GM19395 (cell line): ENCODE measurements around the gene RPUSD2.
A peak's percentile ranks its signal among the peaks of the same experiment; 100 is the strongest.

Source experiments
- ATAC-seq: cut with Tn5 transposase; IDR thresholded peaks from one replicate; pipeline ENCODE4 v1.9.1; 2021; ENCODE audit warnings: mild to moderate bottlenecking, moderate library complexity; ENCODE audit not compliant: unreplicated experiment

Gene RPUSD2, protein sequence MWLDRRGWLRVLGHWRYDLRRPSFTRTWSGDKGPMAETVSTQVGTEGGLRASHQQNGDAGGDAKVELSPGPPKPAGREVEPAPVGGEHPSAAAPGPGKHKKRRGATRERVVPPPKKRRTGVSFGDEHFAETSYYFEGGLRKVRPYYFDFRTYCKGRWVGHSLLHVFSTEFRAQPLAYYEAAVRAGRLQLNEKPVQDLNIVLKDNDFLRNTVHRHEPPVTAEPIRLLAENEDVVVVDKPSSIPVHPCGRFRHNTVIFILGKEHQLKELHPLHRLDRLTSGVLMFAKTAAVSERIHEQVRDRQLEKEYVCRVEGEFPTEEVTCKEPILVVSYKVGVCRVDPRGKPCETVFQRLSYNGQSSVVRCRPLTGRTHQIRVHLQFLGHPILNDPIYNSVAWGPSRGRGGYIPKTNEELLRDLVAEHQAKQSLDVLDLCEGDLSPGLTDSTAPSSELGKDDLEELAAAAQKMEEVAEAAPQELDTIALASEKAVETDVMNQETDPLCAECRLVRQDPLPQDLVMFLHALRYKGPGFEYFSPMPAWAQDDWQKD

DNA sequence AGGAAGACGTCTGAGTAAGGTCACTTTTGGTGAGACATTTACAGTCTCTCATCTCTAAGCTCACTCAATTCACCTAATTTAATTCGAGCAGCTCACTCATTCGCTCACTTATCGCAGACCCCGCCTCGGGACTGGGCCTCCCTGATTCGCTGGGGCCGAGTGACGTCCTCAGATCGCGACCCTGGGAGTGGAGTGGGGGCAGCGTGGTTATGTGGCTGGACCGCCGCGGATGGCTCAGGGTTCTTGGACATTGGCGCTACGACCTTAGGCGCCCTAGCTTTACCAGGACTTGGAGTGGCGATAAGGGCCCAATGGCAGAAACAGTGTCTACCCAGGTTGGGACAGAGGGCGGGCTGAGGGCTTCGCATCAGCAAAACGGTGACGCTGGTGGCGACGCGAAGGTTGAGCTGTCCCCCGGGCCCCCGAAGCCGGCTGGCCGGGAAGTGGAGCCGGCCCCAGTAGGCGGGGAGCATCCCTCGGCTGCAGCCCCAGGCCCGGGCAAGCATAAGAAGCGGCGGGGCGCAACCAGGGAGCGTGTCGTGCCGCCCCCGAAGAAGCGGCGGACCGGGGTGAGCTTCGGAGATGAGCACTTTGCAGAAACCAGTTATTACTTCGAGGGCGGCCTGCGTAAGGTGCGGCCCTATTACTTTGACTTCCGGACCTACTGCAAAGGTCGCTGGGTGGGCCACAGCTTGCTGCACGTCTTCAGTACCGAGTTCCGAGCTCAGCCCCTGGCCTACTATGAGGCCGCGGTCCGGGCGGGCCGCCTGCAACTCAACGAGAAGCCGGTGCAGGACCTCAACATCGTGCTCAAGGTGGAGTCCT, at the start of gene RPUSD2:
TSS of gene RPUSD2 (plus strand) at position 171 of the 825 bp plus-strand sequence. CDS start at position 210, 39 bp downstream.
- ATAC-seq = peak; percentile 58

DNA sequence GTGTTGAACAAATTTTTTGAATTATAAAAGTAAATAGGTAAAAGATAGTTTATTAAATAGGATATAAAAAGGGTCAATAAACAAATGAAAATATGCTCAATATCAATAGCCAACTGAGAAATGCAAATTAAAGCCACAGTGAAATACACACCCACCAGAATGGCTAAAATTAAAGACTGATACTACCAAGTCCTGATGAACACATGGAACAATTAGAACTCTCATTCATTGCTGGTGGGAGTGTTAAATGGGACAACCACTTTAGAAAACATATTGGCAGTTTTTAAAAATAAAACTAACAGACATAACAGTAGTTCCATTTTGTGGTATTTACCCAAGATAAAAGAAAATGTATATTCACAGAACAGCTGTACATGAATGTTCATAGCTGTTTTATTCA, 45.5 kb upstream of the RPUSD2 start:
- no peak for ATAC-seq

DNA sequence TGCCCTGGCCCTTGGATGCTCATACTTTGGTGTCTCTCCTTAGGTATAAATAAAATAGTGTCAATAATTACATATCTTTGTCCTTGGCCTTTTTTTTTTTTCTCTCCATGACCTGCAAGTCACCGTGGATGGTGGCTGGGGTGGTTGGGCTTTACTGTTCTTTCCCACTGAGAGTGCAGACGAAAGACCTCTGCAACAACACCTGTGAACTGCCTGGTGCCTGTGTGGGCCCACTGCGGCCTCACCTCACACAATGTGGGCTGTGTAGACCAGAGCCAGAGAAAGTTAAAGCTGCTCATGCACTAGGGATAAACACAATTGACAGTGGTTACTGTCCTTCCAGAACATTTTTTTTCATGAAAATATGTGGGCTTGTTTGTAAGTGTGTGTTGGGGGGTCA, 43.2 kb upstream of the RPUSD2 start:
- no peak for ATAC-seq

DNA sequence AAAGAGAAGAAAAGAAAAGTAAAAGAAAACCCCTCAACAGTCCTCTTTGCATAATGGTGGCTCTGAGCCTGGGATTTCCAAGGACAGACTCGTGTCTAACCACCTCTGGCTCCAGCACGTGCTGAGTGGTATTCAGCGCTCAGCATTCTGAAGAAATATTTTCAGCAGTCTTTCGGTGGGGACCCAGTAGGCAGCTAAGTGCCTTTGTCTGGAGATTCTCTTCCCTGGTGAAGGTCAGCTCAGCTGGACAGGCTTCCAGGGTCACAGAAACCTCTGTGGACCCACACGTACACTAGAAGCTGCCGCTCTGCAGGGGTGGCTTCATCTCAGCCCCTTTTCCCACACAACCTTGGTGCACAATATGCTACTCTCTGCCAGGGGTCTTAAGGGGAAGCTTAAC, 40.3 kb upstream of the RPUSD2 start:
- no peak for ATAC-seq

DNA sequence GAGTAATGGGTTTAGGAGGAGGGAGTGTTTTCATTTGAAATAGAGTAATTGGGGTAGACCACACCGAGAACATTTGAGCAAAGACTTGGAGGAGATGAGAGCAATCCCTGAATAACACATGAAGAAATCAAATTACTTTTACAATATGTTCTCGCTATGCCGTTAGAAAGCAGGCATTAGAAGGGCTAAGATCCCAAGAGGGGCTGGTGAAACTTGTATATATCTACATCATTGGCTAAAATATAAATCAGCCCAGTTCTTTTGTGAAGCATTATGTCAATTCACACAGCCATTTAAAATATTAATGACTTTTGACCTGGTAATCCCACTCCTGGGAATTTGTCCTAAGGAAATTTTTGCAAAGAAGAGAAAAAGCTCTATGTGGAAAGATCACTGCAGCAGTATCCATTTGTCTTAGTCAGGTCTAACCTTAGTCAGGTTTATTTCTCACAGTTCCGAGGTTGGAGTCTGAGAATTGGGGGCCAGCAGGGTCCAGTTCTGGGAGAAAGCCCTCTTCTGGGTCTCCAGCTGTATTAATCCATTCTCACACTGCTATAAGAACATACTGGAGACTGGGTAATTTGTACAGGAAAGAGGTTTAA, 35.2 kb upstream of the RPUSD2 start:
- no peak for ATAC-seq

DNA sequence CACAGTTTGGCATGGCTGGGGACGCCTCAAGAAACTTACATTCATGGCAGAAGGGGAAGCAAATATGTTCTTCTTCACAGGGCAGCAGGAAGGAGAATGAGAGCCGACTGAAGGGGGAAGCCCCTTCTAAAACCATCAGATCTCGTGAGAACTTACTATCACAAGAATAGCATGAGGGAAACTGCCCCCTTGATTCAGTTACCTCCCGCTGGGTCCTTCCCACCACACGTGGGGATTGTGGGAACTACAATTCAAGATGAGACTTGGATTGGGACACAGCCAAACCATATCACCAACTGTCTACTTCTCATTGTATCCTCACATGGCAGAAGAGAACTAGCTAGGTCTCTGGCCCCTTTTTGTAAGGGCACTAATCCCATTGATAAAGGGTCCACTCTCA, 34.7 kb upstream of the RPUSD2 start:
- ATAC-seq = no peak

DNA sequence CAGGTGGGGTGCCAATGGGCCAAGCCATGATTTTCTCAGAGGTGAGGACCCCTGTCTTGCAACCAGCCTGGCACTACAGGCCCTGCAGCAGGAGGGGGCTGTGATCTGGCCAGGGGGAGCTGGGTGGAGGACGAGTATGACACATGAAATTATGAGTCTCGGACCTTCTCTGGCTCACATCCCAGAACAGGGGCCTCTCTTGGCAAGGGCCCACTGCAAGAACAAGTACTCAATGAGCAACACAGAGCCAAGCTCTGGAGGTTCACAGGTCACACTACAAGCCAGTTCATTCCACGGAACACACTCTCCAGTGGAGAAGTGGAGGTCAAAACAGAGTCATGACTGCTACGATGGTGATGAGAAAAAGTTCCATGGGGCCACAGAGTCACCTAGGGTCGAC, 32.6 kb upstream of the RPUSD2 start:
- no peak for ATAC-seq

DNA sequence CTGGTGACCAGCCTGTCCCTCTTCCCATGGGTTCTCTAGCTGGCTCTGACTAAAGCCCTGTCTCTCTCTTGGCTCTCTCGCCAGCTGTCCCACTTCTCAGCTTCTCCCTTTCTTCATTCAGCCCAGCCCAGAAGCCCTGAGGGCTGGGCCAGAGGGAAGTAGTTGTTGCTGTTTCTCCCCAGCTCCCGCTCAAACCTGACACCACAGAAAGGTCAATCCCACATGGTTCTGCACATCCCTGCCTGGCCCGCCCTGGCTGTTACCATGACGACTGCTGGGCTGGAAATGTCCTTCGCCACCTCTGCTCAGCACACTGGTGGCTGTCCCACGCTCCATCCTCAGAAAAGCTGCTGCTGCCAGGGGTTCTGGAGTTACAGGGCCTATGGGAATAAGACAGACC, 30.1 kb upstream of the RPUSD2 start:
- ATAC-seq = no peak

DNA sequence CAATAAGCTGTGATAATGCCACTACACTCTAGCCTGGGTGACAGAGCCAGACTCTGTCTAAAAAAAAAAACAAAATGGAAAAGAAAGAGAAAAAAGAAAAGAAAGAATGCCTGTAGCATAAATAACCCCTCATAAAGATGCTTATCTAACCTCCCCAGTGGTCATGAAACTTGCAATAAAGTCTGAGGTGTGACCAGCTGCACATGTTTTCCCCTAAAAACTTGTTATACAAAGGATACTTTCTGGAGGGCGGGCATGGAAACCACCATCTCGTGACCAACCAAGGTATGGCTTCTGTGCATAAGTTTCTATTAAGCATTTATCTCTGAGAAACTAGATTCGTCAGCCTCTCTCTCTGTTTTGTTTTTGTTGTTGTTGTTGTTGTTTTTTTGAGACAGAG, 26.0 kb upstream of the RPUSD2 start:
- no peak for ATAC-seq

DNA sequence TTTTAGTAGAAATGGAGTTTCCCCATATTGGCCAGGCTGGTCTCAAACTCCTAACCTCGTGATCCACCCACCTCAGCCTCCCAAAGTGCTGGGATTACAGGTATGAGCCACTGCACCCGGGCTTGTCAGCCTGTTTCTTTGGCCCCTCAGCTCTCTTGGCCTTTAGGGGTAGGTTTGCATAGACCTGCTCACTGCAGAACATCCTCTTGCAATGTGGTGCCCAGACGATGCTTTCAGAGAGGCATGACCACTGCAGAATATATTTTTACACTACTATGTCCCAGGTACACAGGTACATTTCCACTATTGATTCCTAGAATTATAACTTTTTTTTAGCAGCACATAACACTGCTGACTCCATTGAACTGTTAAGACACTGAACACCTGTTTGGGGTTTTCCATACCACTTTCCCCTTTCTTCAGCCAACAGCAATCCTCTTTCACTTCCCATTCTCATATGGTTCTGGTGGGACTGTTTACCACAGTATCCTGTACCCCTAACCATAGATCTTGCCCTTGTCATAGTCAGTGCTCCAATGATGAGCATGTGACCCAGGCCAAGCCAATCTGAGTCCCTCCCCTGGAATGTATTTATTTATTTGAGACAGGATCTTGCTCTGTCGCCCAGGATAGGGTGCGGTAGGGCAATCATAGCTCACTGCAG, 25.3 kb upstream of the RPUSD2 start:
- peak; percentile 70 for ATAC-seq

DNA sequence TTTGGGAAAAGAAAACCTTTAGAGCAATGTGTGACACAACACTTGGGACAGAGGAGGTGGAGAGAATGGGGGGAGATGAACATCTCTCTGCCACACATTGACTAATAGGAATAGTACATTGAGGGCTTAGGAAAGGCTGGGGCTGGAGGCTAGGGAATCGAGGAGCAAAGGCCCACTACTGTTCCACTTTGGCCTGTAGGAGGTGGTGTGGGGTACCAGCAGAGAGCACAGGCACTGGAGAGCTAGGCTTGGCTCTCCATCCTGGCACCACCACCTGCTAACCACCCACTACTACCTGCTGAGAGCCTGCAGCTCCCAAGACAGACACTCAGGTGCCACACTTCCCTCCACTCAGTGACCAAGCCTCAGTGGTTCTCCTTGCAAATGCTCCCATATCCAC, 23.6 kb upstream of the RPUSD2 start:
- ATAC-seq = no peak

DNA sequence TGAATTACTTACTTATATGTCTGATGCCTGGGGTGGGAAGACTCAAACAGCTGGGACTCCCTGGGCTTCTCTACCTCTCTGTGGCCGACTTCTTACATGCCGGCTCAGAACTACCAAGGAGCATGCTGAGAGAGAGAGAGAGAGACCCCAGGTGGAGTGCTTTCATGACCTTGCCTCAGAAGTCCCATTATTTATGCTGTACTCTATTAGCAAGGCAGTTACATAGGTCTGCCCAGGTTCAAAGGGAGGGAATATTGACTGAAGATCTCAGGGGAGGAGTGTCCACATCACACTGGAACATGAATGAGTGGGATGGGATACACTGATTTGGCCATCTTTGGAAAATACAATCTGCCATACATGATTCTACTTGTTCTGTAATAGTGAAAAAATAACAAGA, 20.5 kb upstream of the RPUSD2 start:
- no peak for ATAC-seq

DNA sequence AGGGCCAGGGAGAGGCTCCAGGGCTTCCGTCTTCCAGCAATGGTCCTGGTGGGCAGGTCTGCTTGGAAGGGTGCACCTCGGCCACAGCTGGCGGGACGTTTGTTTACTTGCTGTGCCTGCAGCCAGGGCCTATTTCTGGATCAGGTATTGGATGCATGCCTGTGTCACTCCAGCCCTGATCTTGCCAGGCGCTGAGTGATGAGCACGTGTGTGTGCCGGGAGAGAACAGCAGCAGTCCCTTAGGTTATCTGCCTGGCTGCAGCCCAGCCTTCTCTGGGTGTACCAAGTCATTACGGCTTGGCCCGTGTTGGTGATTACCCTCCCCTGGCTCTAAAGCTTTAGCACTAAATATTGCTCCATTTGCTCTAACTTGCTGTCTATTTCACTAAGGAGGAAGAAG, 19.2 kb upstream of the RPUSD2 start:
- peak; percentile 16 for ATAC-seq

DNA sequence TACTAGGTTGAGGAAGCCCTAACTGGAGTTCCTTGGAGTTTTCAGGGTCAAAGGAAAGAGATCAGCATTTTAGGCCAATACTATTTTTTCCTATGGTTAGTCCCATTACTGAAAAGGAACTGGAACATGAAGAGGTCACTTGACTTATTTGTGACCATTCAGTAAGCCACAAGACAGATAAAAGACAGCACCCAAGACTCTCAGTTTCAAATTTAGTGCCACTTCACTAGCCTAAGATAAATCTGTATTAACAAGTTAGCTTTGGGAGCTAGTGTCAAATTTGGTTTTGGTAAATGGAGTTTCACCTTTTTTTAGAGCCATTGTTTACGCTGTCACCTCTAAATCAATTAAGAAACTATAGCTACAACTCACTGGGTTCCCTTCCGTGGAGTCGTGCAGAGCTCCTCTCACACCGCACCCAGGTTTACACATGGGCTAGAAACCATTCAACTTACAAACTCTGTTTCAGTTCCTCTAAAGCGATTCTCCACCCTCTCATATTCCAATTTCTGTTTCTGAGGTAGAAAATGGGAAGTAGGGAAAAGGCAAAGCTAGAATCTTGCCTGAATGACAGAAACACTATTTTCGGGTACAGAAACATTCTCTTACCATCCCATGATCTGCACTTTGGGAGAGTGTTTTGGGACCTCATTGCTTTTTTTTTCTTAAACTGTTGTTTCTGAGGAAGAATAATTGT, 18.6 kb upstream of the RPUSD2 start:
- peak; percentile 67 for ATAC-seq

DNA sequence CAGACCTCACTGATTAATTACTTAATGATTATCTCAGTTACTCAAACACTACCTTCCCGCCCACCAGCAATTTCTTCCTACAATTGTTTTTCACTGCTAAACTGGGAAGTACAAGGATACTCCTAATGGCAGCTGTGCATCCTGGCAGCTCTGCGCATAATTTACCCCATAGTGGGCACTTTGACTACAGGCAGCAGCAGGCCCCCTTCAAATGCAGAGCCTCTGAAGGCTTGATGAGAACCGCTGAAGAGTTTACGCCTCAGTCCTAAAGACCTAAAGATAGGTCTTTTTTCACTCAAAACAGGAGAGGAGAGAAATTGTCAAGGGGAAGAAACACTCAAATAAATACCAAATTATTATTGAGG, 15.0 kb upstream of the RPUSD2 start:
- no peak for ATAC-seq

DNA sequence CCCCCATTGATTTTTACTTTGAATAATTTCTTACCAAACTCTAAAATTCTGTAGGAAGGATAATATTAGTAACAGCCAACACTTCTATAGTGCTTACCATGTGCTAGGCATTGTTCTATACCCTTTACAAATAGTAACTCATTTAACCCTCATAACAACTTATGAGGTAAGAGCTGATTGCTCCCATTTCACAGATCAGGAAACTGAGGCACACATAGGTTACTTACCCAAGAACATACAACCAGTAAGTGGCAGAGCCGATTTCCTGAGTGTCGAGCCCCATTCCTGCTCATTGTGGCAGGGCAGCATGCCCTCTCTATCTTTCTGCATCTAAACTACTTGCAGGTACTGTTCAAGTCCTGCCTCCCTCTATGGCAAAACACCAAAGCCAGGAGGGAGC, 13.2 kb upstream of the RPUSD2 start:
- ATAC-seq = no peak

DNA sequence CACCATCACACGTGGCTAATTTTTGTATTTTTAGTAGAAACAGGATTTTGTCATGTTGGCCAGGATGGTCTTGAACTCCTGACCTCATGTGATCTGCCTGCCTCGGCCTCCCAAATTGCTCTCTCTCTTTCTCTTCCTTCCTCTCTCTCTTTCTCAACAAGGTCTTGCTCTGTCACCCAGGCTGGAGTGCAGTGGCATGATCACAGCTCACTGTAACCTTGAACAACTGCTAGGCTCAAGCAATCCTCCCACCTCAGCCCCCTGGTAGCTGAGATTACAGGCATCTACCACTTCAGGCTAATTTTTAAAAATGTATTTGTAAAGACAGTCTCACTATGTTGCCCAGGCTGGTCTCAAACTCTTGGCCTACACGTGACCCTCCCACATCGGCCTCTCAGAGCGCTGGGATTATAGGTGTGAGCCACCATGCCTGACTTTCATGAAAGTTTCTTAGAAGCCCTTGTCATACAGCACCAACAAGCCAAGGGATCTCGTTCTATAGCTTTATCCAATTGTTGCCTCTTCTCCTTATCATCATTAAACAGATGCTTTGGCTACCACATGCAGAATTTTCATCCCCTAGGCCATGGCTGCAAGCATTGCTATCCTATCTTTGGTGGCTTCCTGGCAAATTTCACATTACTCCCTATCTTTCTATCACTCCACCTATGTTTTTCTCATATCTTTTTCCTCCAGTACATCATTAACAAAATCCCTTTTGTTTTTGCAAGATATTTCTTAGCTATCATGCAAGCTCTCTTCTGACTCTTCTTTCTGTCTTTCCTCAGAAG, 10.0 kb upstream of the RPUSD2 start:
- no peak for ATAC-seq

DNA sequence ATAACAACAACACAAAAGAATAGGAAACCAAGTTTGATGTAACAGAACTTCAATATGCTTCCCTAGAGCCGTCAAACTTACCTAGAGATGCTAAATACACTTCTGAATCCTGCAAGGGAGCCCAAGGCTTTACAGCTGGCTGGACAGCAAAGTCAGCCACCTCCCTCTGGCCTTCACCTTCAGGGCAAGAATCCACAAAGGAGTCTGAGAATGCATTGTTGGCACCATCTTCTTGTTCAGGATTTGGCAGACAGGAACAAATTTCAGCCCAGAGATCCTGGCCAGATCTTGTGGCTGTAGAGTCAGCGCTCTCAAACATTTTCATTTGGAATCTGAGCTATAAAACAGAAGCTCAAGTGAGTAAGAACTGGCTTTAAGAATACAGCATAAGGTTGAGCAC, 6.4 kb upstream of the RPUSD2 start:
- no peak for ATAC-seq

DNA sequence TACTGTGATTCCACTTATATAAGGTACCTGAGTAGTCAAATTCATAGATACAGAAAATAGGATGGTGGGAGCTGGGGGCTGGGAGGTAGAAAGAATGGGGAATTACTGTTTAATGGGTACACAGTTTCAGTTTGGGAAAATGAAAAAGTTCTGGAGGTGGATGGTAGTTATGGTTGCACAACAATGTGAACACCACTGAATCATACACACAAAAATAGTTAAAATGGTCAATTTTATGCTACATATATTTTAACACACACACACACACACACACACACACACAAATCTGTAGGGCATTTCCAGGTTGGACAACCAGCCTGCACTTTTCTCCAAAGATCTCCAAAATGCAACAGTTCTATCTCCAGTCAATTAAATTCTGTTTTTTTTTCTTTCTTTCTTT, 5.7 kb upstream of the RPUSD2 start:
- ATAC-seq = no peak
